ENCODE results near the gene ARID3A.
"Not testable (repeated sequence)": the region's sequence is repeated elsewhere in the genome, so short reads cannot be mapped to it uniquely, and the experiment has no call there.

The ARID3A gene

GRCh38 chr19:953445-954271, 27.8 kb downstream of the ARID3A start:
- Histone ChIP-seq H3K27me3 (no peaks in the 10 kb centered on the region), H3K9ac (peak overlapping the region; percentile 79 to 94 (median 86); a peak in 21 of 22 replicates), H3K4me2 (peak overlapping the region; percentile 98 to 100 (median 100)), H3K36me3 (peaks cover 0 to 23% (median 0%) of the 10 kb centered on the region in 11 experiments; a peak in 7 of 22 replicates), H3K9me3 (replicated peaks in 1 of 11) (no peaks in the 10 kb centered on the region), H3K27ac (peak overlapping the region; percentile 84 to 95 (median 94); a peak in 20 of 22 replicates), H3K4me1 (peaks cover 79 to 98% (median 93%) of the 10 kb centered on the region in 10 experiments), H3K4me3 (peak overlapping the region in 9 of 10 experiments; percentile 49 to 71 (median 61); a peak in 17 of 20 replicates), H4K20me1 (peaks cover 0 to 68% (median 19%) of the 10 kb centered on the region in 11 experiments; a peak in 14 of 22 replicates)
- TF ChIP-seq Cebpa-rat (IDR thresholded peaks at IDR 0.05), result no peak

GRCh38 chr19:954272-954671, 28.4 kb downstream of the ARID3A start:
- peak overlapping the region; percentile 98 to 100 (median 100) for H3K4me2 ChIP-seq
- peaks cover 0 to 69% (median 22%) of the 10 kb centered on the region in 11 experiments; a peak in 14 of 22 replicates for H4K20me1 ChIP-seq
- H3K27me3 ChIP-seq, result no peaks in the 10 kb centered on the region
- H3K36me3 ChIP-seq, result peaks cover 3 to 29% (median 6%) of the 10 kb centered on the region in 11 experiments; a peak in 17 of 22 replicates
- H3K9ac ChIP-seq, result peak overlapping the region; percentile 79 to 94 (median 86); a peak in 21 of 22 replicates
- H3K4me3 ChIP-seq, result peak overlapping the region in 6 of 10 experiments; percentile 20 to 71 (median 61); a peak in 10 of 20 replicates
- no peak for TF ChIP-seq Cebpa-rat (IDR thresholded peaks at IDR 0.05)
- peak overlapping the region; percentile 84 to 95 (median 94); a peak in 18 of 22 replicates for H3K27ac ChIP-seq
- no peaks in the 10 kb centered on the region for H3K9me3 ChIP-seq (replicated peaks in 1 of 11)
- peaks cover 73 to 97% (median 90%) of the 10 kb centered on the region in 10 experiments for H3K4me1 ChIP-seq

GRCh38 chr19:954672-955494, 29.0 kb downstream of the ARID3A start:
- Histone ChIP-seq H3K27me3 (no peaks in the 10 kb centered on the region), H3K4me3 (peak overlapping the region in 8 of 10 experiments; percentile 11 to 71 (median 48); a peak in 12 of 20 replicates), H3K9ac (peak overlapping the region; percentile 79 to 94 (median 86); a peak in 21 of 22 replicates), H3K36me3 (peaks cover 9 to 36% (median 12%) of the 10 kb centered on the region in 11 experiments; a peak in 20 of 22 replicates), H3K4me2 (peak overlapping the region; percentile 98 to 100 (median 100)), H3K9me3 (replicated peaks in 1 of 11) (no peaks in the 10 kb centered on the region), H3K4me1 (peaks cover 72 to 92% (median 84%) of the 10 kb centered on the region in 10 experiments), H3K27ac (peak overlapping the region; percentile 54 to 95 (median 91); a peak in 21 of 22 replicates), H4K20me1 (peaks cover 0 to 69% (median 28%) of the 10 kb centered on the region in 11 experiments; a peak in 14 of 22 replicates)
- TF ChIP-seq Cebpa-rat (IDR thresholded peaks at IDR 0.05), result no peak

DNA sequence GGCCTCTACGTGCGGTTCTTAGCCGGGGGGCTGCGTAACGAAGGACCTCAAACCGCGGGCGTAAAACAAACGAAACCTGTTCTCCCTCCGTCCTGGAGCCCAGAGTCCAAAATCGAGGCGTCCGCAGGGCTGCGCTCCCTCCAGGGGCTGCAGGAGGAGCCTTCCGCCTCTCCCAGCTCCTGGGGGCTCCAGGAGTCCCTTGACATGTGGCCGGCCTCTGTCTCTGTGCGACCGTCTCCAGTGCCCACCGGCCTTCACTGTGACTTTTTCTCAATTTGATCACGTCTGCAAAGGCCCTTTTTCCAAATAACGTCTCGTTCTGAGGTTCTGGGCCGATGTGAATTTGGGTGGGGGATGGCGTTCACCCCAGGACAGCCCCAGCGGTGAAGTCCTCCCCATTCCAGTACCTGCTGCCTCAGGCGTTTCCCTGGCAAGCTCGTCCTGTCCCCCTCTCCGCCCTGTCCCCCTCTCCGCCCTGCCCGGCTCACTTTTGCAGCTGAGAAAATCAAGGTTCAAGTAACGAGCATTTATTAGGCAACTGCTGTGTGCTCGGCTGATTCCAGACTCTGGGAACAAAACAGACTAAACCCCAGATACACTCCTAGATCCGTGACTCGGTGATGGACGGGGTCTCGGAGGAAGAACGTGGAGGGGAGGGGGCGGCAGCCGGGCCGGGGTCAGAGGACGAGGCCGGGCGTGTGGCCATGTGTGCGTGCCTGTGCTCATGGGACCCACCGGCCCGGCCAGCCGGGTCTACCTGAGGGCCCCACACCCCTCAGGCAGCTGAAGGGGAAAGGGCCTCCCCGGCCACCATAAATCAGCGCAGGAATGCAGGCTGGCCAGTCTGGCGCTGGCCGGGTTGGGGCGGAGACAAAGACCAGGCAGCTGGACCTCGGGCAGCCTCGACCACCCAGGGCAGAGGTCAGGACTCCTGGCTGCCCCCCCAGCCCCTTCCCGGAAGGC, 30.2 kb downstream of the ARID3A start:
- peak overlapping the region in 7 of 11 experiments; percentile 2 to 94 (median 81); a peak in 7 of 22 replicates for H3K9ac ChIP-seq

GRCh38 chr19:956766-957440, 31.1 kb downstream of the ARID3A start:
- Histone ChIP-seq H3K4me3 (no peak overlapping the region), H3K4me1 (peaks cover 54 to 86% (median 69%) of the 10 kb centered on the region in 10 experiments), H3K4me2 (peak overlapping the region; percentile 0 to 100 (median 56); a peak in 14 of 22 replicates), H4K20me1 (peaks cover 6 to 71% (median 35%) of the 10 kb centered on the region in 11 experiments; a peak in 15 of 22 replicates), H3K36me3 (peaks cover 21 to 56% (median 31%) of the 10 kb centered on the region in 11 experiments; a peak in 21 of 22 replicates), H3K9me3 (replicated peaks in 1 of 11) (no peaks in the 10 kb centered on the region), H3K27ac (peak overlapping the region in 5 of 11 experiments; percentile 20 to 94 (median 23); a peak in 6 of 22 replicates), H3K27me3 (no peaks in the 10 kb centered on the region), H3K9ac (peak overlapping the region in 7 of 11 experiments; percentile 6 to 31 (median 24); a peak in 8 of 22 replicates)
- no peak for TF ChIP-seq Cebpa-rat (IDR thresholded peaks at IDR 0.05)

More for the DNA sequence above, 30.2 kb downstream of the ARID3A start:
- peaks cover 62 to 86% (median 73%) of the 10 kb centered on the region in 10 experiments for H3K4me1 ChIP-seq
- H3K4me3 ChIP-seq, result no peak overlapping the region
- H3K36me3 ChIP-seq, result peaks cover 20 to 48% (median 24%) of the 10 kb centered on the region in 11 experiments; a peak in 21 of 22 replicates
- H3K4me2 ChIP-seq, result peak overlapping the region; percentile 98 to 100 (median 100); a peak in 21 of 22 replicates
- peak overlapping the region in 8 of 11 experiments; percentile 20 to 95 (median 92); a peak in 7 of 22 replicates for H3K27ac ChIP-seq
- H3K27me3 ChIP-seq, result no peaks in the 10 kb centered on the region
- H4K20me1 ChIP-seq, result peaks cover 6 to 72% (median 35%) of the 10 kb centered on the region in 11 experiments; a peak in 15 of 22 replicates
- TF ChIP-seq Cebpa-rat (IDR thresholded peaks at IDR 0.05), result no peak
- no peaks in the 10 kb centered on the region for H3K9me3 ChIP-seq (replicated peaks in 1 of 11)

DNA sequence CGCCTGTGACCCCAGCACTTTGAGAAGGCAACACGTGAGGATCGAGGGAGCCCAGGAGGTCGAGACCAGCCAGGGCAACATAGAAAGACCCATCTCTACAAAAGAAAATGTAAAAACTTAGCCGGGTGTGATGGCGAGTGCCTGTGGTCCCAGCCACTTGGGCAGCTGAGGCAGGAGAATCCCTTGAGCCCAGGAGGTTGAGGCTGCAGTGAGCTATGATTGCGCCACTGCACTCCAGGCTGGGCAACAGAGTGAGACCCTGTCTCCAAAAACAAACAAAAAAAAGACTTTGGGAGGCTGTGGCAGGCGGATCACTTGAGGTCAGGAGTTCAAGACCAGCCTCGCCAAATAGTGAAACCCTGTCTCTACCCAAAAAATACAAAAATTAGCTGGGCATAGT, 31.7 kb downstream of the ARID3A start:
- peak overlapping the region in 9 of 11 experiments; percentile 0 to 66 (median 51); a peak in 13 of 22 replicates for H3K4me2 ChIP-seq
- peak overlapping the region in 2 of 11 experiments; percentile 5 to 40; a peak in 4 of 22 replicates for H3K27ac ChIP-seq
- peaks cover 47 to 86% (median 66%) of the 10 kb centered on the region in 10 experiments for H3K4me1 ChIP-seq

More for the DNA sequence above, 31.7 kb downstream of the ARID3A start:
- H3K4me3 ChIP-seq; H3K27me3 ChIP-seq; H3K9me3 ChIP-seq (replicated peaks in 1 of 11): not testable (repeated sequence)
- Histone ChIP-seq H3K9ac (peak overlapping the region in 4 of 11 experiments; percentile 6 to 26 (median 20); a peak in 5 of 22 replicates), H3K36me3 (peaks cover 21 to 62% (median 35%) of the 10 kb centered on the region in 11 experiments; a peak in 21 of 22 replicates), H4K20me1 (peaks cover 6 to 69% (median 35%) of the 10 kb centered on the region in 11 experiments; a peak in 15 of 22 replicates)
- TF ChIP-seq Cebpa-rat (IDR thresholded peaks at IDR 0.05), result peak in 1 of 11 experiments; percentile 38; a peak in 1 of 22 replicates
